ENCODE measurements around the gene CEP112.

DNA sequence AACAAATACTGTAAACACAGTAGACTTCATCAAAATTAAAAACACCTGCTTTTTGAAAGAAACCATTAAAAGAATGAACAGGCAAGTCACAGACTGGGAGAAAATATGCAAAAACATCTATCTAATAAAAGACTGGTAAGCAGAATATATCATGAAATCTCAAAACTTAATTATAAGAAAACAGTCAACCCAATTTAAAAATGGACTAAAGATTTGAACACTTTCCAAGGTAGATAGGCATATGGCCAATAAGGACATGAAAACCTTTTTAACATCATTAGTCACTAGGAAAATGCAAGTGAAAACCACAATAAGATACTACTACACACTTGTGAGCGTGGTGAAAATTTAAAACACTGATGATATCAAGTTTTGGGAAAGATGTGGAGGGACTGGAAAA lies 218.7 kb downstream of the CEP112 start:
- TF ChIP-seq, protein P1, sequence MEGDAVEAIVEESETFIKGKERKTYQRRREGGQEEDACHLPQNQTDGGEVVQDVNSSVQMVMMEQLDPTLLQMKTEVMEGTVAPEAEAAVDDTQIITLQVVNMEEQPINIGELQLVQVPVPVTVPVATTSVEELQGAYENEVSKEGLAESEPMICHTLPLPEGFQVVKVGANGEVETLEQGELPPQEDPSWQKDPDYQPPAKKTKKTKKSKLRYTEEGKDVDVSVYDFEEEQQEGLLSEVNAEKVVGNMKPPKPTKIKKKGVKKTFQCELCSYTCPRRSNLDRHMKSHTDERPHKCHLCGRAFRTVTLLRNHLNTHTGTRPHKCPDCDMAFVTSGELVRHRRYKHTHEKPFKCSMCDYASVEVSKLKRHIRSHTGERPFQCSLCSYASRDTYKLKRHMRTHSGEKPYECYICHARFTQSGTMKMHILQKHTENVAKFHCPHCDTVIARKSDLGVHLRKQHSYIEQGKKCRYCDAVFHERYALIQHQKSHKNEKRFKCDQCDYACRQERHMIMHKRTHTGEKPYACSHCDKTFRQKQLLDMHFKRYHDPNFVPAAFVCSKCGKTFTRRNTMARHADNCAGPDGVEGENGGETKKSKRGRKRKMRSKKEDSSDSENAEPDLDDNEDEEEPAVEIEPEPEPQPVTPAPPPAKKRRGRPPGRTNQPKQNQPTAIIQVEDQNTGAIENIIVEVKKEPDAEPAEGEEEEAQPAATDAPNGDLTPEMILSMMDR (IDR thresholded peaks at IDR 0.05): no peak
- TF ChIP-seq ATF1 (CRISPR knock-in tag; IDR thresholded peaks at IDR 0.05) (no peak), SOX15 (CRISPR knock-in tag; IDR thresholded peaks at IDR 0.05) (no peak), ZNF219 (CRISPR knock-in tag; IDR thresholded peaks at IDR 0.05; ENCODE audit: borderline replicate concordance) (no peak)
- TF ChIP-seq, protein P2, sequence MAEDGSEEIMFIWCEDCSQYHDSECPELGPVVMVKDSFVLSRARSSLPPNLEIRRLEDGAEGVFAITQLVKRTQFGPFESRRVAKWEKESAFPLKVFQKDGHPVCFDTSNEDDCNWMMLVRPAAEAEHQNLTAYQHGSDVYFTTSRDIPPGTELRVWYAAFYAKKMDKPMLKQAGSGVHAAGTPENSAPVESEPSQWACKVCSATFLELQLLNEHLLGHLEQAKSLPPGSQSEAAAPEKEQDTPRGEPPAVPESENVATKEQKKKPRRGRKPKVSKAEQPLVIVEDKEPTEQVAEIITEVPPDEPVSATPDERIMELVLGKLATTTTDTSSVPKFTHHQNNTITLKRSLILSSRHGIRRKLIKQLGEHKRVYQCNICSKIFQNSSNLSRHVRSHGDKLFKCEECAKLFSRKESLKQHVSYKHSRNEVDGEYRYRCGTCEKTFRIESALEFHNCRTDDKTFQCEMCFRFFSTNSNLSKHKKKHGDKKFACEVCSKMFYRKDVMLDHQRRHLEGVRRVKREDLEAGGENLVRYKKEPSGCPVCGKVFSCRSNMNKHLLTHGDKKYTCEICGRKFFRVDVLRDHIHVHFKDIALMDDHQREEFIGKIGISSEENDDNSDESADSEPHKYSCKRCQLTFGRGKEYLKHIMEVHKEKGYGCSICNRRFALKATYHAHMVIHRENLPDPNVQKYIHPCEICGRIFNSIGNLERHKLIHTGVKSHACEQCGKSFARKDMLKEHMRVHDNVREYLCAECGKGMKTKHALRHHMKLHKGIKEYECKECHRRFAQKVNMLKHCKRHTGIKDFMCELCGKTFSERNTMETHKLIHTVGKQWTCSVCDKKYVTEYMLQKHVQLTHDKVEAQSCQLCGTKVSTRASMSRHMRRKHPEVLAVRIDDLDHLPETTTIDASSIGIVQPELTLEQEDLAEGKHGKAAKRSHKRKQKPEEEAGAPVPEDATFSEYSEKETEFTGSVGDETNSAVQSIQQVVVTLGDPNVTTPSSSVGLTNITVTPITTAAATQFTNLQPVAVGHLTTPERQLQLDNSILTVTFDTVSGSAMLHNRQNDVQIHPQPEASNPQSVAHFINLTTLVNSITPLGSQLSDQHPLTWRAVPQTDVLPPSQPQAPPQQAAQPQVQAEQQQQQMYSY (CRISPR knock-in tag; IDR thresholded peaks at IDR 0.05): no peak

Measured in WTC11 (cell line).